ENCODE results near the gene NSUN7.
A peak's percentile ranks its signal among the peaks of the same experiment; 100 is the strongest.

NSUN7 gene

GRCh38 chr4:40822420-40823166, 72.8 kb downstream of the NSUN7 start:
- DNase-seq = no peak

- DNase-seq = no peak
These were observed 75.5 kb downstream of the NSUN7 start for GRCh38 chr4:40825014-40825838.

GRCh38 chr4:40826821-40827220, 77.1 kb downstream of the NSUN7 start:
- no peak for DNase-seq

- DNase-seq = no peak
These were observed 78.0 kb downstream of the NSUN7 start for GRCh38 chr4:40827758-40828157.

- no peak for DNase-seq
These were observed 78.9 kb downstream of the NSUN7 start for GRCh38 chr4:40828661-40829060.

GRCh38 chr4:40829586-40829985, 79.8 kb downstream of the NSUN7 start:
- DNase-seq = no peak

- DNase-seq = no peak
These were observed 81.6 kb downstream of the NSUN7 start for GRCh38 chr4:40831146-40831907.

- no peak for DNase-seq
These were observed 82.4 kb downstream of the NSUN7 start for GRCh38 chr4:40832175-40832574.

- no peak for DNase-seq
These were observed 83.5 kb downstream of the NSUN7 start for GRCh38 chr4:40833212-40833611.

GRCh38 chr4:40837094-40837870, 87.5 kb downstream of the NSUN7 start:
- no peak for DNase-seq

- no peak for DNase-seq
These were observed 89.0 kb downstream of the NSUN7 start for GRCh38 chr4:40838742-40839141.

GRCh38 chr4:40840255-40840984, 90.7 kb downstream of the NSUN7 start:
- no peak for DNase-seq

- DNase-seq = peak; percentile 86
These were observed 91.3 kb downstream of the NSUN7 start for GRCh38 chr4:40840985-40841571.

GRCh38 chr4:40842318-40842717, 92.6 kb downstream of the NSUN7 start:
- DNase-seq = no peak

- no peak for DNase-seq
These were observed 93.1 kb downstream of the NSUN7 start for GRCh38 chr4:40842725-40843423.

GRCh38 chr4:40843696-40844095, 93.9 kb downstream of the NSUN7 start:
- peak; percentile 11 for DNase-seq

- no peak for DNase-seq
These were observed 94.5 kb downstream of the NSUN7 start for GRCh38 chr4:40844261-40844660.

- DNase-seq = no peak
These were observed 95.5 kb downstream of the NSUN7 start for GRCh38 chr4:40845154-40845835.

- DNase-seq = no peak
These were observed 96.8 kb downstream of the NSUN7 start for GRCh38 chr4:40846532-40846931.

- no peak for DNase-seq
These were observed 98.5 kb downstream of the NSUN7 start for GRCh38 chr4:40848251-40848650.

Data from stimulated activated CD4-positive, alpha-beta T cell treated with anti-CD3 and anti-CD28 coated beads, Interleukin-1b, Interleukin-23, amount 100 ng/mL, for 48 hours (primary cell).